PC-9 (cell line): ENCODE results near the gene LRP1-AS. TPM values are rescaled to one million over a fixed set of nuclear protein-coding genes. Genes with fewer than 3 reads are reported as not detected.

Source experiments
- BruUV-seq: library from RNA; stranded (reverse); fragments of 400-500 nt; replicated peaks from 2 replicates; lab custom pipeline; 2021; lab: Mats Ljungman, UMichigan
- CTCF ChIA-PET: fragments of 300-600 bp; sonication (Branson Sonifier 250); formaldehyde crosslinking; loops from one replicate; lab custom pipeline; 2022; ENCODE audit warnings: antibody characterized with exemption; lab: Charles Lee
- POLR2A ChIA-PET: fragments of 300-600 bp; sonication (Branson Sonifier 250); formaldehyde crosslinking; loops from one replicate; lab custom pipeline; 2022; ENCODE audit warnings: antibody characterized with exemption; ENCODE audit not compliant: unreplicated experiment; lab: Charles Lee
- DNase-seq, 2 experiments: peaks; one replicate each; pipeline versions ENCODE4 v3.0.0 to v3.0.0-alpha.2; 2015 to 2022; ENCODE audit warnings: mixed read lengths in 1 of 2
- H2AFZ ChIP-seq: fragments of 200-600 bp; sonication (generic); 2 replicates; pipeline ENCODE4 v1.8.1; 2017; ENCODE audit warnings: antibody characterized with exemption
- H3F3A ChIP-seq: fragments of 200-600 bp; sonication (generic); 2 replicates; pipeline ENCODE4 v1.8.1; 2017; ENCODE audit warnings: antibody characterized with exemption, mild to moderate bottlenecking, low read depth; ENCODE audit not compliant: insufficient read depth
- H3K27ac ChIP-seq: fragments of 200-600 bp; sonication (generic); 2 replicates; pipeline ENCODE4 v1.6.1; 2016; ENCODE audit warnings: mixed run types
- H3K27me3 ChIP-seq: fragments of 200-600 bp; sonication (generic); 2 replicates; pipeline ENCODE4 v1.6.1; 2016; ENCODE audit warnings: low read depth, mixed run types; ENCODE audit not compliant: insufficient read depth
- H3K36me3 ChIP-seq: fragments of 200-600 bp; sonication (generic); 2 replicates; pipeline ENCODE4 v1.6.1; 2016; ENCODE audit warnings: low read depth, mixed run types
- H3K4me1 ChIP-seq: fragments of 200-600 bp; sonication (generic); replicated peaks from 2 replicates; pipeline ENCODE4 v1.6.1; 2016; ENCODE audit warnings: mixed run types; ENCODE audit not compliant: insufficient read depth
- H3K4me2 ChIP-seq: fragments of 200-600 bp; sonication (generic); 2 replicates; pipeline ENCODE4 v1.6.1; 2017; ENCODE audit warnings: mixed run types
- H3K4me3 ChIP-seq: fragments of 200-600 bp; sonication (generic); 2 replicates; pipeline ENCODE4 v1.6.1; 2016; ENCODE audit warnings: mixed run types
- H3K79me2 ChIP-seq: fragments of 200-600 bp; sonication (generic); 2 replicates; pipeline ENCODE4 v1.6.1; 2017; ENCODE audit warnings: low read depth, mixed run types
- H3K9me2 ChIP-seq: fragments of 200-600 bp; sonication (generic); 2 replicates; pipeline ENCODE4 v1.8.1; 2017; ENCODE audit warnings: mild to moderate bottlenecking; ENCODE audit not compliant: insufficient read depth
- H3K9me3 ChIP-seq: fragments of 200-600 bp; sonication (generic); 2 replicates; pipeline ENCODE4 v1.8.1; 2016; ENCODE audit warnings: low read depth; ENCODE audit not compliant: insufficient read depth
- H4K20me1 ChIP-seq: fragments of 200-600 bp; sonication (generic); 2 replicates; pipeline ENCODE4 v1.8.1; 2017; ENCODE audit not compliant: insufficient read depth
- CTCF ChIP-seq: fragments of 200-600 bp; sonication (generic); conservative IDR thresholded peaks from 2 replicates; pipeline ENCODE4 v1.6.1; 2017; ENCODE audit warnings: mixed run types, antibody characterized with exemption, mild to moderate bottlenecking, moderate library complexity
- EZH2 ChIP-seq: fragments of 200-600 bp; sonication (generic); IDR thresholded peaks from 2 replicates; pipeline ENCODE4 v1.8.0; 2017; ENCODE audit warnings: antibody characterized with exemption, low read depth
- intact Hi-C: fragments of 100-400 bp; cut with micrococcal nuclease; formaldehyde crosslinking; loops from one replicate; pipeline ENCODE4 v1.10.0; 2022; ENCODE audit not compliant: unreplicated experiment
- total RNA-seq: library from RNA; stranded (reverse); gene quantifications from 2 replicates; pipeline ENCODE4 v1.2.3, GENCODE V29; 2021

The LRP1-AS gene
- total RNA-seq, 1 experiment from 2014 or later: not detected

- Histone ChIP-seq H3F3A (peaks cover 19% of the 10 kb centered on the region), H3K4me3 (no peak overlapping the region), H4K20me1 (no peaks in the 10 kb centered on the region), H3K9me2 (no peaks in the 10 kb centered on the region), H3K27ac (no peak overlapping the region), H3K9me3 (no peaks in the 10 kb centered on the region), H3K36me3 (no peaks in the 10 kb centered on the region), H3K79me2 (no peaks in the 10 kb centered on the region), H3K27me3 (no peaks in the 10 kb centered on the region), H3K4me1 (peaks cover 26% of the 10 kb centered on the region), H3K4me2 (no peak overlapping the region), H2AFZ (no peak overlapping the region)
- no TSS peak for BruUV-seq
- no peak for DNase-seq
- no peak for TF ChIP-seq CTCF
- TF ChIP-seq EZH2: no peak
- intact Hi-C loops: no loop called here
- CTCF ChIA-PET: no interaction called here
- POLR2A ChIA-PET: no interaction called here
Observed at GRCh38 chr12:57170408-57170807, 23.0 kb upstream of the LRP1-AS start.

GRCh38 chr12:57169969-57170368, 22.6 kb upstream of the LRP1-AS start:
- Histone ChIP-seq H3K4me1 (peaks cover 31% of the 10 kb centered on the region), H4K20me1 (no peaks in the 10 kb centered on the region), H3K9me3 (no peaks in the 10 kb centered on the region), H3K27me3 (no peaks in the 10 kb centered on the region), H3K79me2 (no peaks in the 10 kb centered on the region), H3K9me2 (no peaks in the 10 kb centered on the region), H3K27ac (no peak overlapping the region), H3K36me3 (no peaks in the 10 kb centered on the region), H2AFZ (no peak overlapping the region), H3K4me3 (no peak overlapping the region), H3K4me2 (no peak overlapping the region), H3F3A (peaks cover 22% of the 10 kb centered on the region)
- intact Hi-C loops: no loop called here
- BruUV-seq: no TSS peak
- DNase-seq: no peak
- CTCF ChIA-PET: no interaction called here
- TF ChIP-seq EZH2: no peak
- POLR2A ChIA-PET: no interaction called here

GRCh38 chr12:57169046-57169795, 21.8 kb upstream of the LRP1-AS start:
- Histone ChIP-seq H3K36me3 (no peaks in the 10 kb centered on the region), H4K20me1 (no peaks in the 10 kb centered on the region), H2AFZ (no peak overlapping the region), H3K79me2 (no peaks in the 10 kb centered on the region), H3K9me2 (no peaks in the 10 kb centered on the region), H3K27ac (no peak overlapping the region), H3K27me3 (no peaks in the 10 kb centered on the region), H3K4me1 (peaks cover 31% of the 10 kb centered on the region), H3K9me3 (no peaks in the 10 kb centered on the region), H3F3A (peaks cover 22% of the 10 kb centered on the region), H3K4me3 (no peak overlapping the region), H3K4me2 (no peak overlapping the region)
- BruUV-seq: no TSS peak
- POLR2A ChIA-PET: no interaction called here
- no peak for DNase-seq
- TF ChIP-seq EZH2 (no peak), CTCF (no peak)
- intact Hi-C loops: no loop called here
- CTCF ChIA-PET: interaction anchor here (0.5 to 0.6 kb wide), 2 partner anchors 69 to 948 kb away, joined by 3 to 5 read pairs; no protein-coding TSS in a partner anchor

- Histone ChIP-seq H2AFZ (no peak overlapping the region), H3K79me2 (no peaks in the 10 kb centered on the region), H3K27me3 (no peaks in the 10 kb centered on the region), H4K20me1 (no peaks in the 10 kb centered on the region), H3K4me2 (no peak overlapping the region), H3K4me3 (no peak overlapping the region), H3F3A (peaks cover 22% of the 10 kb centered on the region), H3K9me2 (no peaks in the 10 kb centered on the region), H3K36me3 (no peaks in the 10 kb centered on the region), H3K9me3 (no peaks in the 10 kb centered on the region), H3K27ac (no peak overlapping the region; the same call in 1 of the 2 replicates), H3K4me1 (peaks cover 31% of the 10 kb centered on the region)
- no peak for TF ChIP-seq EZH2
- no peak for TF ChIP-seq CTCF
- intact Hi-C loops: no loop called here
- ChIA-PET POLR2A (no interaction called here), CTCF (no interaction called here)
- DNase-seq: no peak
- no TSS peak for BruUV-seq
Observed at GRCh38 chr12:57168058-57168457, 20.6 kb upstream of the LRP1-AS start.
